ENCODE measurements around the gene ZNF417.
"Not testable (repeated sequence)": the region's sequence is repeated elsewhere in the genome, so short reads cannot be mapped to it uniquely, and the experiment has no call there.

Gene ZNF417

GRCh38 chr19:57887195-57887941, 29.0 kb downstream of the ZNF417 start:
- no peak for DNase-seq

GRCh38 chr19:57886046-57886445, 30.3 kb downstream of the ZNF417 start:
- no peak for DNase-seq

GRCh38 chr19:57873883-57874799, 42.3 kb downstream of the ZNF417 start:
- not testable (repeated sequence) for DNase-seq

DNA sequence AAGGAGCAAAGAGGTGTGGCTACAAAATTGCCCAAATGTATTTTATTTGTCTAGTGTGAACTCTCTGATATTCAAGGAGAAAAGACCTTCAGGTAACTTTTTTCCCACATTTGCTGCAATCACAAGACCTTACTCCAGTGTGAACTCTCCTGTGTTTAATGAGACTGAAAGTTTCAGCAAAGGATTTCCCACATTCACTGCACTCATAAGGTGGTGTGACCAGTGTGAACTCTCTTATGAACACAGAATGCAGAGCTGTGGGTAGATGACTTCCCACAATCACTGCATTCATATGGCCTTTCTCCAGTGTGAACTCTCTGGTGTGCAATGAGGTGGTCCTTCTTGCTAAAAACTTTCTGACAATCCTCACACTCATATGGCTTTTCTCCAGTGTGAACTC, 43.9 kb downstream of the ZNF417 start:
- no peak for DNase-seq

DNA sequence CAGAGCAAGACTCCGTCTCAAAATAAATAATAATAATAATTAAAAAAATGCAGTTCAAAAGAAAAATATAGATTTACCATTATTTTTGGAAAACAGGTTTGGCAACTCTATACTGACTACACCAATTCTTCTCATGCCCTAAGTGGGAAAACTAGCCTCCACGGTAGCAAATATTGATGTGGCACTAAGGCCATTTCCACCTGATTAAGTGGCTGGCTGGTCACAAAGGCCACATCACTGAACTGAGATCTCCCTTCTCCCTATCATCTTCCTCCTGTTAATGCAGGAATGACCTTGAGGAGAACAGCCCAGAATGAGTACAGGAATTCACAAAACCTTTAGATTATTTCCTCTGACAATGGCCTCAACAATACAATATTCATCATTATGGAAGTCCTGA, 46.2 kb downstream of the ZNF417 start:
- DNase-seq: no peak

DNA sequence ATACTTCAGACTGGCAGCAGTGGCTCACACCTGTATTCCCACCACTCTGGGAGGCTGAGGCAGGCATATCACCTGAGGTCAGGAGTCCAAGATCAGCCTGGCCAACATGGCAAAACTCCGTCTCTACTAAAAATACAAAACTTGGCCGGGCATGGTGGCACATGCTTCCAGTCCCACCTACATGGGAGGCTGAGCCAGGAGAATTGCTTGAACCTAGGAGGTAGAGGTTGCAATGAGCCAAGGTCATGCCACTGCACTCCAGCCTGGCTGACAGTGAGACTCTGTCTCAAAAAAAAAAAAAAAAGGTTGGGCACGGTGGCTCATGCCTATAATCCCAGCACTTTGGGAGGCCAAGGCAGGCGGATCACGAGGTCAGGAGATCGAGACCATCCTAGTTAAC, 46.7 kb downstream of the ZNF417 start:
- not testable (repeated sequence) for DNase-seq

DNA sequence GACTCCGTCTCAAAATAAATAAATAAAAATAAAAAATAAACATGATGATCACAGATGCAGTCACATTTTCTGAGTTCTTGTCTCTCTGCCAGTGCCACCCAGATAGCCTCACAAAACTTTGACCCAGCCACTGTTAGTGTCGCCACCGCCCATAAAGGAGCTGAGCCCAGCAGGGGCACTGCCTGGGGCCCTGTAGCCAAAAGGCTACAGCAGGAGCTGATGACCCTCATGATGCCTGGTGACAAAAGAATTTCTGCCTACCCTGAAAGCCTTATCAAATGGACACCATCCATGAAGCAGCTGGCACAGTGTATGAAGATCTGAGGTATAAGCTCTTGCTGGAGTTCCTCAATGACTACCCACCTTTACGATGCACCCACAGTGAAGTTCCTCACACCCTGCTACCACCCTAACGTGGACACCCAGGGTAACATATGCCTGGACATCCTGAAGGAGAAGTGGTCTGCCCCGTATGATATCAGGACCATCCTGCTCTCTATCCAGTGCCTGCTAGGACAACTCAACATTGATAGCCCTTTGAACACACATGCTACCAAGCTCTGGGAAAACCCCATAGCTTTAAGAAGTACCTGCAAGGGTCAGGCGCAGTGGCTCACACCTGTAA, 48.4 kb downstream of the ZNF417 start:
- DNase-seq: no peak
